22Rv1 (cell line): ENCODE data around the gene TTC31.

ENCODE experiments used
- ZFX ChIP-seq: fragments of 450-650 bp; IDR thresholded peaks from 2 replicates; pipeline ENCODE4 v1.6.1; 2017; ENCODE audit warnings: antibody characterized with exemption, borderline replicate concordance
- TF ChIP-seq, protein P1 (sequence below): fragments of 450-650 bp; IDR thresholded peaks from 2 replicates; pipeline ENCODE4 v1.5.1; 2017; ENCODE audit warnings: mild to moderate bottlenecking

DNA sequence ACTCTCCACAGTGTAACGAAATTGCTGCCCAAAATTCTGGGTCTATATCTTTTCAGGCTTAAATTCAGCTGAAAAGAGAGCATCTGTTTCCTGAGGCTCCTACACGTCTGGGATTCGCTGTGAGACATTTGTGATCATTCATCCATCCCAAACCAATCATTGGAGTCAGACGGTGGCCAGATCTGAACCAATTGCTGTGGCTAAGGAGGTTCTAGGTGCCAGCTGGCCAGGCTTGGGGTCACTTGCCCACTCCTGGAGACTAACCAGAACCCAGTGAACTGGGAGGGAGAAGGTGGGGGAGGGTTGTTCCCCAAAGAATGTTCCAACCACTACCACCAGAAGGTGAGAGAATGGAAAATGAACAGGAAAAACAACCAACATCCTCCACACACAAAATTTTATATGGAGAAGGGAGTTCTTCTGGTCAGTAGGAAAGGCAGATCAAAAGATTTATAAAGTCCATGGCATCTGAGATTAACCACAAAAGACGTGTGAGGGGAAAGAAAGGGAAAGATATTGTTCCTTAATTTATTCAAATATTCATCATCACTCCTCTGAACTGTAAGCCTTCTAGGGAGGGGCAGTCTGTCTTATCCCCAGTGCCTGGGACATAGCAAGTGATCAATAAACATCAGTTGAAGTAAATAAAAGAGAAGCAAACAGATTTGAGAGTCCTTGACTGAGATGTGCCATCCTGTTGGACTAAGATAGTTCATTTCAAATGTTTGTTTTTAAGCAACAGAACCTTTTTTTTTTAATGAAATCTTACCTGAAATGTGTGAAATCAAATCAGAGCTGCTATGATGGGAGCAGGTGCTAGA lies 38.2 kb upstream of the TTC31 start:
- TF ChIP-seq, protein P1, sequence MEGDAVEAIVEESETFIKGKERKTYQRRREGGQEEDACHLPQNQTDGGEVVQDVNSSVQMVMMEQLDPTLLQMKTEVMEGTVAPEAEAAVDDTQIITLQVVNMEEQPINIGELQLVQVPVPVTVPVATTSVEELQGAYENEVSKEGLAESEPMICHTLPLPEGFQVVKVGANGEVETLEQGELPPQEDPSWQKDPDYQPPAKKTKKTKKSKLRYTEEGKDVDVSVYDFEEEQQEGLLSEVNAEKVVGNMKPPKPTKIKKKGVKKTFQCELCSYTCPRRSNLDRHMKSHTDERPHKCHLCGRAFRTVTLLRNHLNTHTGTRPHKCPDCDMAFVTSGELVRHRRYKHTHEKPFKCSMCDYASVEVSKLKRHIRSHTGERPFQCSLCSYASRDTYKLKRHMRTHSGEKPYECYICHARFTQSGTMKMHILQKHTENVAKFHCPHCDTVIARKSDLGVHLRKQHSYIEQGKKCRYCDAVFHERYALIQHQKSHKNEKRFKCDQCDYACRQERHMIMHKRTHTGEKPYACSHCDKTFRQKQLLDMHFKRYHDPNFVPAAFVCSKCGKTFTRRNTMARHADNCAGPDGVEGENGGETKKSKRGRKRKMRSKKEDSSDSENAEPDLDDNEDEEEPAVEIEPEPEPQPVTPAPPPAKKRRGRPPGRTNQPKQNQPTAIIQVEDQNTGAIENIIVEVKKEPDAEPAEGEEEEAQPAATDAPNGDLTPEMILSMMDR: no peak
- TF ChIP-seq ZFX: no peak
